Peyer's patch (tissue), 4 donors: ENCODE data around the gene NOX5.

Experiments used
- POLR2A ChIP-seq, 2 donors: fragments of 450-650 bp; IDR thresholded peaks; one replicate each; pipeline ENCODE4 v1.5.1; 2017; ENCODE audit warnings: antibody characterized with exemption in 2 of 2, mild to moderate bottlenecking in 2 of 2, moderate library complexity in 2 of 2
- TF ChIP-seq, protein P1 (sequence below), 6 experiments: fragments of 450-650 bp in 4 of 6; fragments of 200-600 bp in 2 of 6; sonication (generic) in 1 of 6; IDR thresholded peaks; one replicate each; pipeline ENCODE4 v1.5.1; 2017 to 2019; ENCODE audit warnings: antibody characterized with exemption in 6 of 6, mild to moderate bottlenecking in 3 of 6, moderate library complexity in 1 of 6

- TF ChIP-seq, protein P1, sequence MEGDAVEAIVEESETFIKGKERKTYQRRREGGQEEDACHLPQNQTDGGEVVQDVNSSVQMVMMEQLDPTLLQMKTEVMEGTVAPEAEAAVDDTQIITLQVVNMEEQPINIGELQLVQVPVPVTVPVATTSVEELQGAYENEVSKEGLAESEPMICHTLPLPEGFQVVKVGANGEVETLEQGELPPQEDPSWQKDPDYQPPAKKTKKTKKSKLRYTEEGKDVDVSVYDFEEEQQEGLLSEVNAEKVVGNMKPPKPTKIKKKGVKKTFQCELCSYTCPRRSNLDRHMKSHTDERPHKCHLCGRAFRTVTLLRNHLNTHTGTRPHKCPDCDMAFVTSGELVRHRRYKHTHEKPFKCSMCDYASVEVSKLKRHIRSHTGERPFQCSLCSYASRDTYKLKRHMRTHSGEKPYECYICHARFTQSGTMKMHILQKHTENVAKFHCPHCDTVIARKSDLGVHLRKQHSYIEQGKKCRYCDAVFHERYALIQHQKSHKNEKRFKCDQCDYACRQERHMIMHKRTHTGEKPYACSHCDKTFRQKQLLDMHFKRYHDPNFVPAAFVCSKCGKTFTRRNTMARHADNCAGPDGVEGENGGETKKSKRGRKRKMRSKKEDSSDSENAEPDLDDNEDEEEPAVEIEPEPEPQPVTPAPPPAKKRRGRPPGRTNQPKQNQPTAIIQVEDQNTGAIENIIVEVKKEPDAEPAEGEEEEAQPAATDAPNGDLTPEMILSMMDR (IDR thresholded peaks at IDR 0.05): no peak
- no peak for TF ChIP-seq POLR2A (IDR thresholded peaks at IDR 0.05)
Observed at GRCh38 chr15:69008056-69008455, 6.4 kb upstream of the NOX5 start.
